GM19455 (cell line): ENCODE data around the gene MGP.
A peak's percentile ranks its signal among the peaks of the same experiment; 100 is the strongest.

ENCODE experiments used
- ATAC-seq: cut with Tn5 transposase; IDR thresholded peaks from one replicate; pipeline ENCODE4 v1.9.1; 2021; ENCODE audit not compliant: unreplicated experiment

The MGP gene

GRCh38 chr12:14903386-14904098 is 17.9 kb upstream of the MGP start:
- ATAC-seq = no peak

GRCh38 chr12:14902465-14902864 is 16.8 kb upstream of the MGP start:
- ATAC-seq = no peak

GRCh38 chr12:14901228-14901562 is 15.5 kb upstream of the MGP start:
- ATAC-seq = no peak

GRCh38 chr12:14900521-14901227 is 15.0 kb upstream of the MGP start:
- ATAC-seq = no peak

DNA sequence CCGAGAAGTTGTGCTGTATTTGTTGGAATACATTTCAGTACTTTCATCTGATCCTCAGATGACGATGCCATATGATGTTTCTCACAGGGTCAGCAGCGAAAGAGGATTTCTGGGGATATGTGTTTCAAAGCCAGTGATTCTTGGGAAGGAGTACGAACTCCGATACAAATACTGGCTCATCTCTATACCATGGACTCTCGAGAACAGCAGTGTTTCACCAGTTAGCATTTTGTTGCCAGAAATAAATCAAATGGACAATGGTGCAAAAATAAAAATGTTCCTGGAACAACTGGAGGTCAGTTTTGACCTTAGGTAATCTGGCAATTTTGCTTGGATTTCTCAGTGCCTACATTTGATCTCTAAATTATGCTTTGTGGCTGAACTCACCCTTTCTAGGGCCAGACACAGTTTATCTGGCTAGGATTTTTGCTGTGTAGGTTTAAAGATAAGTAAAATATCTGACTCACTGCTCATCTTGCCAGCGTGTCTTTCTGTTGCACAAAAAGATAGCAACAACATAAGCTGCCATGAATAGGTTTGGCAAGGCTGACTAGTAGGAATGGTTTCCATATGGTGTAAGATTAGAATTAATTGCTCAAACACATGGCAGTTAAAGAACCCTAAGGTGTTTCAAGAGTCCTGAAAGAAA is 11.0 kb upstream of the MGP start:
- no peak for ATAC-seq

DNA sequence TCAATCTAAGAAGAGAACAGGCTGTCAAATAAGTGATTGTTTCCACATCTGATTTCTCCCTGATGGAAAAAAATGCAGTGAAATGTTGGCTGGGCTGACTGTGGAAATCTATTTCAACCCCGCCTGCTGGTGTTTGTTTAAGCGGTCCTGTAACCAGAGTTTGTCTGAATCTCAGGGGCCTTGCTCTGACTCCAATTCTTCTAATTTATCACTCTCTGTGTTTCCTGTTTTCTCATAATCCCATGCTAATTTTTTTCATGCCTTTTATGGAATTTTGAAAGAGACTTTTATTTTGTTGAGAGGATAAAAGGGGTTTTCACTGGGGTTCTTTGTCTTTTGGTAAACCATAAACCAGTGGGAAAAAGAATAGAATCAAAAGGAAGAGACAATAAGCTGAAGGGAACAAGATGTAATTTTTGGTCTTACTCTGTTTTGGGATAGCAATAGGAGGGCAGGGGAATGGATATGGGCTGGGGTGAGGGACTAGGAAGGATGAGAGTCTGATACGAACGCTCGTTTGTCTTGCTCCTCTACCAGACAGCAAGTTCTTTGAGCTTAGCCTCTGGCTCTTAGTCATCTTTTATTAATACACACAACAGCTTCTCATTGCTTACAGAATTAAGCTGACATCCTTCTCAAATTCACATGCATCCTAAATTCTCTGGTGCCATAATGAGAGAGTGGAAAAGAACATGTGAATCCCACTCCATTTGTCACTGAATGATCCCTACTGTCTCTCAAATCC is 8.0 kb upstream of the MGP start:
- no peak for ATAC-seq

DNA sequence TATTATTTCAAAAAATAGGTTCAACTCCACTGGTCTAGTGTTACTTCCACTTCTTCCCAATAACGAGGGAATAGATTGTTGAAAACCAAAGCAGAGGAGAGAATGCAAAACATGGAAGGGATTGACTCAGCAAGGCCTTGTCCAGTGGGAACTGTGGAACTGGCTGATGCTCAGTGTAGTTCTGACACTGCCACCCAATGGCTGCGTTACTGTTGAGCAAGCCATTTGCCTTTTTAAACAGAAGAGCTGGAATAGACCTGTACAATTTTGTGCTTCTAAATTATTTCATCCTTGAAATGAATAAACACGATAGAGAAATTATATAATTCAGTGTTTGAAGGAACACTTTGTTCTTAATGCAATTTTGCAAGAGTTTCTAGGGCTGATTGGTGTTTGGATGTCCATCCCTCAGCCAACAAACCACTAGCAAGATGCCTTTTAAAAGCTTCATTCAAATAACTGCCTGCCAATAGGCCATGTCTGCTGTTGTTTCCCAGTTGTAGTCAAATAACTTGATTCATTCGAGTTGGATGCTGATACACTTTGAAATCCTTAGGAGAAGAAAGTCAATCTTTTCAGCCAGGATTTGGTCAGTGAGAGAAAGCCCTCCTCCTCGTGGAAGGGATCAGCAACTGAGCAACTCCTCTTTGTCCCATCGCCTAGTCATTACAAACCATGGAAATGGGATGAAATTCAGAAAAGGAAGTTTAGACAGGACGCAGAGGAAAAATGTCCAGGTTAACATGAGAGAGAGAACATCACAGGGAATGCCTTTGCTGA is 7.3 kb upstream of the MGP start:
- no peak for ATAC-seq

GRCh38 chr12:14890701-14891100 is 5.0 kb upstream of the MGP start:
- no peak for ATAC-seq

- ATAC-seq = no peak
These were observed 617 bp upstream of the MGP start for GRCh38 chr12:14886271-14886670.

DNA sequence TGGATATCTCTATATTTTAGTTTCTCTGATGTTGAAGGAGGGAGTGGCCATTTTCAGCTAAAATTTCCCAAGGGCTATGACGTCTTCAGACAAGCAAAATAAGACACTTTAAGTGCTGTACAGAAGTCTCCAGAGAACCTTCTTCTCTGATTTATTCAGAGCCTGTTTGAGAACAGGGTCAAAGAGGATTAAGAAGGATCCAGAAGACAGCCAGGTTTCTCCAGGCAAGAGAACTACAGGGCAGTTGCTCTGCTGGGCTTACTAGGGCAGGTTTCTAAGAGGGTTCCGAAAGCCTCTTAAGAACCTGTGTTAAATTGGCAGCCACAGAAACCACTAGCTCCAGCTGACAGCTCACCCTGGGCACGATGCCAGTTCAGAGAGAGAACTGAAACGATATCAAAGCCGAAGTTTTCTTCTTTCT is 1.2 kb downstream of the MGP start:
- peak; percentile 95 for ATAC-seq

DNA sequence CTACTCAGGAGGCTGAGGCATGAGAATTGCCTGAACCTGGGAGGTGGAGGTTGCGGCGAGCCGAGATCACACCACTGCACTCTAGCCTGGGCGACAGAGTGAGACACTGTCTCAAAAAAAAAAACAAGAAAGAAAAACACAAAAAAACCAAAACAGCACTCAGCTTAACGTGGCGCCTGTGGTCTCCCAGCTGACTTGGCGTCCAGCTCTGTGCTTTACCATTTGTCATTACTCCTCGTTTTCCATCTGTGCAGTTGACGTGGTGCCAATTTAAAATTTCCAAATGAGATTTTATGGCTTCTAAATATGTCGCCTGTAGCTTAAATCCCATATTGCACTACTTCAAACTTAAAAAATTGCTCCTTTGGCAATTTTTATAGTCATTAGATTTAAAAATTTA is 2.0 kb downstream of the MGP start:
- no peak for ATAC-seq

DNA sequence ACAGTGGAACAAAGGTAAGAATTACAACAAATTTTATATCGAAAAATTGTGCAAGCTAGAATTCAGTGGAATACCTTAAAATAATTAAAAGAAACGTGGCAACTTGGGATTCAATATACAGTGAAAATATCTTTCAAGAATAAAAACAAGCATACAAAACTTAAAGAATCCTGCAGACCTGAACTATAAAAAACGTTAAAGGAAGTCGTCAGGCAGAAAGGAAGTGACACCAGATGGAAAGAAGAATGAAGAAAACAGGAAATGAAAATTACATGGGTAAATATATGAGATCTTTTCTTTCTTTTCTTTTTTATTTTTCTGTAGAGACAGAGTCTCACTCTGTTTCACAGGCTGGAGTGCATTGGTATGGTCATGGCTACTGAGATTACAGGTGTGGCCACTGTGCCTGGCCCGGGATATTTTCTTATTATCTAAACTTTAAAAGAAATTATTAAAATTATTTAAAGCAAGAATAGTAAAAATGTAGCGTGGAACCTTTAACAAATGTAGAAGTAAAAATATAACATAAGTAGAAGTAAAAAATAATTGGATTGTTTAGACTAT is 4.7 kb downstream of the MGP start:
- no peak for ATAC-seq

- ATAC-seq = no peak
These were observed 6.3 kb downstream of the MGP start for GRCh38 chr12:14879222-14879933.

- ATAC-seq = no peak
These were observed 7.2 kb downstream of the MGP start for GRCh38 chr12:14878488-14878887.

- ATAC-seq = no peak
These were observed 8.8 kb downstream of the MGP start for GRCh38 chr12:14876833-14877232.

- ATAC-seq = no peak
These were observed 10.8 kb downstream of the MGP start for GRCh38 chr12:14874882-14875281.

- no peak for ATAC-seq
These were observed 12.0 kb downstream of the MGP start for GRCh38 chr12:14873440-14874185.

DNA sequence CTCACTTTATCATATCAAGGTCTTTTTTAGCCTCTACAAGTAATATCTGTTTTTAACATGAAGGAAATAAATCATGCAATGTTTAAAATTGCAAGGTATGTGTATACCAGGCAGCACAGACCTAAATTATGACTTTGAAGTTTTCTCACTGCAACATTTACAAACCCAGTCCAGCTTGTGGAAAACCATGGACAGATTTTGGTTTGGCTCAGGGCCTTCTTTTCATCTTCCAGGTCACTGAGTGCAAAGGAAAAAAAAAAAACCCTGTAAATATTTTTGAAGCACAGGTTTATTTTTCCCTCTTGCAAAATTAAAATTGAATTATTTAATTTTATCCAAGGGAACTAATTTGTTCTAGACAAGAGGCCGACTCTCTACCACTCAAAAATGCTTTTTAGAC is 13.8 kb downstream of the MGP start:
- ATAC-seq = no peak

- no peak for ATAC-seq
These were observed 14.4 kb downstream of the MGP start for GRCh38 chr12:14871247-14871646.
